H9 (cell line): ENCODE results near the gene UBE2B. TPM values are rescaled to one million over a fixed set of nuclear protein-coding genes. Genes with fewer than 3 reads are reported as not detected.
A peak's percentile ranks its signal among the peaks of the same experiment; 100 is the strongest.

Experiments used
- DNase-seq: peaks from one replicate; pipeline ENCODE4 v3.0.0-alpha.2; 2017
- H2AFZ ChIP-seq: one replicate; pipeline ENCODE4 v1.6.1; 2013; ENCODE audit warnings: mild to moderate bottlenecking, low read length, control low read depth, moderate library complexity
- H2AK5ac ChIP-seq: 2 replicates; pipeline ENCODE4 v1.6.1; 2013; ENCODE audit warnings: low read length, control low read depth, mixed read lengths; ENCODE audit not compliant: insufficient read length
- H2BK120ac ChIP-seq: one replicate; pipeline ENCODE4 v1.6.1; 2013; ENCODE audit warnings: low read depth, mild to moderate bottlenecking, low read length, control low read depth, inconsistent platforms; ENCODE audit not compliant: poor library complexity, severe bottlenecking
- H2BK12ac ChIP-seq: 2 replicates; pipeline ENCODE4 v1.6.1; 2013; ENCODE audit warnings: low read length, control low read depth, mixed read lengths, low read depth; ENCODE audit not compliant: insufficient read length
- H2BK15ac ChIP-seq: 2 replicates; pipeline ENCODE4 v1.6.1; 2013; ENCODE audit warnings: low read depth, low read length, control low read depth
- H2BK20ac ChIP-seq: one replicate; pipeline ENCODE4 v1.6.1; 2013; ENCODE audit warnings: low read depth, mild to moderate bottlenecking, low read length, control low read depth, inconsistent platforms; ENCODE audit not compliant: poor library complexity, severe bottlenecking
- H2BK5ac ChIP-seq: 2 replicates; pipeline ENCODE4 v1.6.1; 2013; ENCODE audit warnings: low read length, control low read depth, mixed read lengths; ENCODE audit not compliant: insufficient read length
- H3K14ac ChIP-seq: 2 replicates; pipeline ENCODE4 v1.6.1; 2013; ENCODE audit warnings: low read length, control low read depth; ENCODE audit not compliant: insufficient read depth
- H3K18ac ChIP-seq: 2 replicates; pipeline ENCODE4 v1.6.1; 2013; ENCODE audit warnings: low read depth, mild to moderate bottlenecking, mixed read lengths, low read length, control low read depth; ENCODE audit not compliant: insufficient read length
- H3K23ac ChIP-seq: 2 replicates; pipeline ENCODE4 v1.6.1; 2013; ENCODE audit warnings: low read length, control low read depth, mixed read lengths, low read depth; ENCODE audit not compliant: insufficient read length
- H3K23me2 ChIP-seq: 2 replicates; pipeline ENCODE4 v1.6.1; 2013; ENCODE audit warnings: low read depth, mild to moderate bottlenecking, mixed read lengths, low read length, control low read depth; ENCODE audit not compliant: insufficient read length, poor library complexity, severe bottlenecking
- H3K27ac ChIP-seq: 2 replicates; pipeline ENCODE4 v1.5.1; 2013; ENCODE audit warnings: low read length, control low read depth, mixed read lengths, low read depth; ENCODE audit not compliant: insufficient read length
- H3K27me3 ChIP-seq: 2 replicates; pipeline ENCODE4 v1.6.1; 2013; ENCODE audit warnings: low read length, control low read depth, inconsistent platforms; ENCODE audit not compliant: insufficient read depth
- H3K4ac ChIP-seq: 2 replicates; pipeline ENCODE4 v1.6.1; 2013; ENCODE audit warnings: low read depth, mild to moderate bottlenecking, control low read depth, inconsistent platforms, low read length, moderate library complexity
- H3K4me1 ChIP-seq: 2 replicates; pipeline ENCODE4 v1.6.1; 2013; ENCODE audit warnings: low read length, control low read depth, inconsistent platforms; ENCODE audit not compliant: insufficient read depth
- H3K4me2 ChIP-seq: 2 replicates; pipeline ENCODE4 v1.6.1; 2013; ENCODE audit warnings: low read length, control low read depth, mixed read lengths; ENCODE audit not compliant: insufficient read length, insufficient read depth
- H3K56ac ChIP-seq: 2 replicates; pipeline ENCODE4 v1.6.1; 2013; ENCODE audit warnings: low read depth, mild to moderate bottlenecking, mixed read lengths, low read length, control low read depth; ENCODE audit not compliant: insufficient read length
- H3K79me1 ChIP-seq: 2 replicates; pipeline ENCODE4 v1.6.1; 2013; ENCODE audit warnings: low read depth, mild to moderate bottlenecking, moderate library complexity, low read length, control low read depth, inconsistent platforms; ENCODE audit not compliant: insufficient read depth, poor library complexity, severe bottlenecking
- H3K79me2 ChIP-seq: 2 replicates; pipeline ENCODE4 v1.6.1; 2013; ENCODE audit warnings: low read length, control low read depth, inconsistent platforms; ENCODE audit not compliant: insufficient read depth
- H3K9ac ChIP-seq: 2 replicates; pipeline ENCODE4 v1.6.1; 2013; ENCODE audit warnings: low read length, control low read depth, mixed read lengths; ENCODE audit not compliant: insufficient read length; ENCODE audit errors: extremely low read depth
- H3K9me3 ChIP-seq: one replicate; pipeline ENCODE4 v1.6.1; 2013; ENCODE audit warnings: low read depth, low read length, inconsistent platforms; ENCODE audit not compliant: control insufficient read depth
- H3T11ph ChIP-seq: one replicate; pipeline ENCODE4 v1.6.1; 2013; ENCODE audit warnings: mild to moderate bottlenecking, low read length, control low read depth, inconsistent platforms
- H4K20me1 ChIP-seq: one replicate; pipeline ENCODE4 v1.6.1; 2013; ENCODE audit not compliant: control insufficient read depth, insufficient read length, insufficient read depth
- H4K5ac ChIP-seq: 2 replicates; pipeline ENCODE4 v1.6.1; 2013; ENCODE audit warnings: low read depth, mild to moderate bottlenecking, mixed read lengths, low read length, control low read depth; ENCODE audit not compliant: insufficient read length
- H4K8ac ChIP-seq: replicated peaks from 2 replicates; pipeline ENCODE4 v1.6.1; 2013; ENCODE audit warnings: low read length, control low read depth, mixed read lengths, low read depth; ENCODE audit not compliant: insufficient read length
- H4K91ac ChIP-seq: 2 replicates; pipeline ENCODE4 v1.6.1; 2013; ENCODE audit warnings: low read depth, mild to moderate bottlenecking, moderate library complexity, mixed read lengths, low read length, control low read depth; ENCODE audit not compliant: insufficient read length
- H3K27ac Mint-ChIP-seq, 3 experiments: 2 replicates in 2 of 3; 3 replicates in 1 of 3; pipeline ENCODE4 v1.8.0; 2020 to 2021; ENCODE audit warnings: mixed read lengths in 3 of 3, mild to moderate bottlenecking in 1 of 3, moderate library complexity in 1 of 3
- H3K27me3 Mint-ChIP-seq: 2 replicates; pipeline ENCODE4 v1.8.0; 2021; ENCODE audit warnings: low read depth, mild to moderate bottlenecking, moderate library complexity, mixed read lengths
- H3K36me3 Mint-ChIP-seq, 3 experiments: 2 replicates in 2 of 3; 3 replicates in 1 of 3; pipeline ENCODE4 v1.8.0; 2020 to 2021; ENCODE audit warnings: low read depth in 3 of 3, mixed read lengths in 3 of 3; ENCODE audit not compliant: insufficient read depth in 1 of 3
- H3K4me1 Mint-ChIP-seq, 2 experiments: 2 replicates each; pipeline ENCODE4 v1.8.0; 2020; ENCODE audit warnings: mixed read lengths in 2 of 2
- H3K4me3 Mint-ChIP-seq, 2 experiments: 2 replicates in 1 of 2; 3 replicates in 1 of 2; pipeline ENCODE4 v1.8.0; 2020 to 2021; ENCODE audit warnings: mild to moderate bottlenecking in 2 of 2, mixed read lengths in 2 of 2, moderate library complexity in 1 of 2
- H3K9me3 Mint-ChIP-seq, 2 experiments: 2 replicates in 1 of 2; 3 replicates in 1 of 2; pipeline ENCODE4 v1.8.0; 2020; ENCODE audit warnings: mild to moderate bottlenecking in 2 of 2, mixed read lengths in 2 of 2, moderate library complexity in 1 of 2
- WGBS: extraction: QIAGEN DNeasy Blood & Tissue Kit; methylation state at CpG from one replicate; pipeline ENCODE4 v1.1.7; 2013; ENCODE audit warnings: missing lambda C conversion rate, low lambda C conversion rate, mixed read lengths; ENCODE audit not compliant: insufficient read length; ENCODE audit errors: extremely low coverage; 5-methylcytosine and 5-hydroxymethylcytosine counted together
- total RNA-seq: library from RNA; stranded (reverse); gene quantifications from 2 replicates; pipeline ENCODE4 v1.2.1, GENCODE V29; 2021
- TF ChIP-seq, protein P1 (sequence below): fragments of 200-600 bp; sonication (generic); conservative IDR thresholded peaks from 3 replicates; pipeline ENCODE4 v1.8.0; 2021; ENCODE audit warnings: antibody characterized with exemption, mild to moderate bottlenecking

UBE2B gene
- total RNA-seq, 1 experiment from 2014 or later = 50.3 TPM

DNA sequence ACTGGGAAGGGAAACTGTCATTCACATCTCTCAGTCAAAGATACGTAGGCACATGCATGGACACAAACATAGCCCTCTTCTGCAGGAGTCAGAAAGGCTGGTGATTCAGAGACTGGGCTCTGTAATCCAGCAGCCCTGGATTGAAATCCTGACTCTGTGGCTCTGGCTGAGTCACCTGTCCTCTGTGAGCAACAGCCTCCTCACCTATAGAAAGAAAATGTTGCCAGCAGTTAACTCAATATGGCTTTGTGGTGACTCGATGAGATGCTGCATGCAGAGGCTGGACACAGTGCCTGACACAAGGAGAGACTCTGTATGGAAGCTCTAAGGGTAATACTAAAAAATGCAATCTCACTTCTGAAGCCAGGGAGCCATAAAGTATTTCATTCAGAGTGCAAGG, 64.2 kb downstream of the UBE2B start:
- H2BK5ac ChIP-seq = no peak overlapping the region
- Mint-ChIP-seq H3K9me3 (no peaks in the 10 kb centered on the region), H3K27me3 (no peaks in the 10 kb centered on the region; the same call in 1 of the 2 replicates), H3K4me3 (no peak overlapping the region), H3K4me1 (peaks cover 35 to 50% of the 10 kb centered on the region in 2 experiments), H3K36me3 (peaks cover 8 to 27% (median 10%) of the 10 kb centered on the region in 3 experiments; a peak in 4 of 7 replicates), H3K27ac (peak overlapping the region in 2 of 3 experiments; percentile 37 to 85; a peak in 1 of 7 replicates)
- H3K27me3 ChIP-seq = no peaks in the 10 kb centered on the region
- H3K9me3 ChIP-seq = no peaks in the 10 kb centered on the region
- no peak overlapping the region for H3K14ac ChIP-seq
- no peak overlapping the region for H4K5ac ChIP-seq
- no peaks in the 10 kb centered on the region; the same call in 1 of the 2 replicates for H3K79me2 ChIP-seq
- peaks cover 2% of the 10 kb centered on the region for H3K4me1 ChIP-seq
- H3K18ac ChIP-seq = no peak overlapping the region
- no peak overlapping the region for H4K91ac ChIP-seq
- H2AFZ ChIP-seq = no peak overlapping the region
- H3K9ac ChIP-seq = no peak overlapping the region
- no peaks in the 10 kb centered on the region for H3K79me1 ChIP-seq
- H3K23ac ChIP-seq = no peak overlapping the region
- peaks cover under 1% of the 10 kb centered on the region for H4K20me1 ChIP-seq
- no peak overlapping the region for H3T11ph ChIP-seq
- no peak overlapping the region for H2BK120ac ChIP-seq
- no peak overlapping the region for H2BK20ac ChIP-seq
- H3K23me2 ChIP-seq = no peaks in the 10 kb centered on the region
- no peak overlapping the region for H4K8ac ChIP-seq
- H3K27ac ChIP-seq = no peak overlapping the region
- no peak overlapping the region for H2AK5ac ChIP-seq
- TF ChIP-seq, protein P1, sequence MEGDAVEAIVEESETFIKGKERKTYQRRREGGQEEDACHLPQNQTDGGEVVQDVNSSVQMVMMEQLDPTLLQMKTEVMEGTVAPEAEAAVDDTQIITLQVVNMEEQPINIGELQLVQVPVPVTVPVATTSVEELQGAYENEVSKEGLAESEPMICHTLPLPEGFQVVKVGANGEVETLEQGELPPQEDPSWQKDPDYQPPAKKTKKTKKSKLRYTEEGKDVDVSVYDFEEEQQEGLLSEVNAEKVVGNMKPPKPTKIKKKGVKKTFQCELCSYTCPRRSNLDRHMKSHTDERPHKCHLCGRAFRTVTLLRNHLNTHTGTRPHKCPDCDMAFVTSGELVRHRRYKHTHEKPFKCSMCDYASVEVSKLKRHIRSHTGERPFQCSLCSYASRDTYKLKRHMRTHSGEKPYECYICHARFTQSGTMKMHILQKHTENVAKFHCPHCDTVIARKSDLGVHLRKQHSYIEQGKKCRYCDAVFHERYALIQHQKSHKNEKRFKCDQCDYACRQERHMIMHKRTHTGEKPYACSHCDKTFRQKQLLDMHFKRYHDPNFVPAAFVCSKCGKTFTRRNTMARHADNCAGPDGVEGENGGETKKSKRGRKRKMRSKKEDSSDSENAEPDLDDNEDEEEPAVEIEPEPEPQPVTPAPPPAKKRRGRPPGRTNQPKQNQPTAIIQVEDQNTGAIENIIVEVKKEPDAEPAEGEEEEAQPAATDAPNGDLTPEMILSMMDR = no peak
- no peak for DNase-seq
- no peak overlapping the region for H2BK15ac ChIP-seq
- H3K4me2 ChIP-seq = no peak overlapping the region
- no peak overlapping the region for H2BK12ac ChIP-seq
- H3K4ac ChIP-seq = no peak overlapping the region
- H3K56ac ChIP-seq = no peak overlapping the region
- no CpG with 5 or more reads among the region's 2 CpGs for WGBS
